GM12878 (cell line): ENCODE data around the gene FTO.

Experiments used
- ATF7 ChIP-seq: fragments of 450-650 bp; IDR thresholded peaks from 2 replicates; pipeline ENCODE4 v1.6.1; 2016; ENCODE audit warnings: low read depth, mild to moderate bottlenecking
- STAT3 ChIP-seq: IDR thresholded peaks from 2 replicates; pipeline ENCODE4 v1.6.1; 2011; ENCODE audit warnings: low read depth, low read length, improper control_type of control experiment
- TF ChIP-seq, protein P1 (sequence below): IDR thresholded peaks from 2 replicates; pipeline ENCODE4 v1.6.1; 2012; ENCODE audit warnings: low read depth, low read length, improper control_type of control experiment

DNA sequence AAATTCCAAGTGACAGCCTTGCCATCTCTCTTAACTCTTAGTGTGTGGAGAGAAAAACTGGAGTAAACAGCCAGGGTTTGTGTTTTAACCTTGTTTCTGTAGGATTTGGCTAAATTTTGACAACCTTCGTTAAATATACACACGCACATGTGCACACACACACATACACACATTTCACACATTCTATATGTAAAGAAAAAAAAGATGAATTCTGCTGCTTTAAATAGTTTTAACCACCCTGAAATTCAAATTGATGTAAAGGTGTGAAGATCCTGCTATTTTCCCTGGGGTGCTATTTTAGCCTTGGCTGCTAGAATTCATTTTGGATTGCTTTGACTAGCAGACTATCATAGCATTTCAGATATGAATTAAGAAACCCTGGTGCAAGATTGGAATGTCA is 191.9 kb downstream of the FTO start:
- TF ChIP-seq, protein P1, sequence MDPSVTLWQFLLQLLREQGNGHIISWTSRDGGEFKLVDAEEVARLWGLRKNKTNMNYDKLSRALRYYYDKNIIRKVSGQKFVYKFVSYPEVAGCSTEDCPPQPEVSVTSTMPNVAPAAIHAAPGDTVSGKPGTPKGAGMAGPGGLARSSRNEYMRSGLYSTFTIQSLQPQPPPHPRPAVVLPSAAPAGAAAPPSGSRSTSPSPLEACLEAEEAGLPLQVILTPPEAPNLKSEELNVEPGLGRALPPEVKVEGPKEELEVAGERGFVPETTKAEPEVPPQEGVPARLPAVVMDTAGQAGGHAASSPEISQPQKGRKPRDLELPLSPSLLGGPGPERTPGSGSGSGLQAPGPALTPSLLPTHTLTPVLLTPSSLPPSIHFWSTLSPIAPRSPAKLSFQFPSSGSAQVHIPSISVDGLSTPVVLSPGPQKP, result no peak
- TF ChIP-seq STAT3 (no peak), ATF7 (no peak)
